Measurements from ENCODE around the gene MSI2. TPM values are rescaled to one million over a fixed set of nuclear protein-coding genes. Genes with fewer than 3 reads are reported as not detected.

Gene MSI2
- total RNA-seq, 4 donors from 2014 or later = 19.7 to 35.8 (median 22.4) TPM

DNA sequence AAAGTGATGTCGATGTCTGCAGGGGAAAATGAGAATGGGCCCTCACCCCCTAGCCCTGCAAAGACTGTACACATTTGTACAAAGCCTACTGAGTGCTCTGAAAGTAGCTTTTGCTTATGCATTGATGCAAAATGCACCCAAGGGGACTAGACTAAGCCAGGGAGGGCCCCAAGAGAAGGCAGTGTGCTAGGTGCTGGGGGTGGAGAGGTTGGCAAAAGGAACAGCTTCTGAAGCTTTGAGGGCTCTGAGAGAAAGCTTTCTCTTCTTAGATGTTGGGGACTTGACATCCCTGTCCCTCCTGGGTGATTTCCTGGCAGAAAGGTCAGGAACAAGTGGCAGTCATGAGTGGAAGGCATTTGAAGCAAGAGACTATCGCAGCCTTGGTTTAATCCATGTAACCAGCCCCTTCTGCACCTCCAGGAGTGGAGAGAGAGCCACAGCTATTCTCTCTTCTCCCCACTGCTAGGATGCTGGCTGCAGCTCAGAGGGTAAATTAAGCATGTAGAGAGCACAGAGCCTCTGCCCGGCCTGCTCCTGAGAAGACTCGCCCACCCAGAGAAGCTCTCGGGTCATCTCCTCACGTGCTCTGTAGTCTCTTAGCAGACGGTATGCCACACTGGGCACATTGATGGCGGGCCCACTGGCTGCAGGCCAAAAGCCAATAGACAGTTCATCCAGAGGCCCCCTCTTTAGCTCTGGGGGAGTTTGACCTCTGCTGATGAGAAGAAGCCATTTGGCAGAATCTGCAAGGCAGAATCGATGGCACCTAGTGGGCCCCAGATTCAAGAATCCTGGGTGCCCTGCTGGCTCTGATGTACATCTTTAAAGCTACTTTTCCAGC is 221.4 kb downstream of the MSI2 start:
- WGBS = 68% methylated on average over 9 of the region's 9 CpGs
- Histone ChIP-seq H3K4me3 (no peak overlapping the region), H3K4me1 (peaks cover 33% of the 10 kb centered on the region), H3K9me3 (no peaks in the 10 kb centered on the region), H3K27ac (no peak overlapping the region), H3K27me3 (no peaks in the 10 kb centered on the region), H3K36me3 (no peaks in the 10 kb centered on the region)
- no peak for DNase-seq (ENCODE audit: low spot score in 2 of 2)
- TF ChIP-seq EP300 (IDR thresholded peaks at IDR 0.05) = no peak
- TF ChIP-seq POLR2AphosphoS5 (IDR thresholded peaks at IDR 0.05) = no peak
- TF ChIP-seq, protein P1, sequence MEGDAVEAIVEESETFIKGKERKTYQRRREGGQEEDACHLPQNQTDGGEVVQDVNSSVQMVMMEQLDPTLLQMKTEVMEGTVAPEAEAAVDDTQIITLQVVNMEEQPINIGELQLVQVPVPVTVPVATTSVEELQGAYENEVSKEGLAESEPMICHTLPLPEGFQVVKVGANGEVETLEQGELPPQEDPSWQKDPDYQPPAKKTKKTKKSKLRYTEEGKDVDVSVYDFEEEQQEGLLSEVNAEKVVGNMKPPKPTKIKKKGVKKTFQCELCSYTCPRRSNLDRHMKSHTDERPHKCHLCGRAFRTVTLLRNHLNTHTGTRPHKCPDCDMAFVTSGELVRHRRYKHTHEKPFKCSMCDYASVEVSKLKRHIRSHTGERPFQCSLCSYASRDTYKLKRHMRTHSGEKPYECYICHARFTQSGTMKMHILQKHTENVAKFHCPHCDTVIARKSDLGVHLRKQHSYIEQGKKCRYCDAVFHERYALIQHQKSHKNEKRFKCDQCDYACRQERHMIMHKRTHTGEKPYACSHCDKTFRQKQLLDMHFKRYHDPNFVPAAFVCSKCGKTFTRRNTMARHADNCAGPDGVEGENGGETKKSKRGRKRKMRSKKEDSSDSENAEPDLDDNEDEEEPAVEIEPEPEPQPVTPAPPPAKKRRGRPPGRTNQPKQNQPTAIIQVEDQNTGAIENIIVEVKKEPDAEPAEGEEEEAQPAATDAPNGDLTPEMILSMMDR (IDR thresholded peaks at IDR 0.05) = no peak
- no peak for TF ChIP-seq POLR2A (IDR thresholded peaks at IDR 0.05)

DNA sequence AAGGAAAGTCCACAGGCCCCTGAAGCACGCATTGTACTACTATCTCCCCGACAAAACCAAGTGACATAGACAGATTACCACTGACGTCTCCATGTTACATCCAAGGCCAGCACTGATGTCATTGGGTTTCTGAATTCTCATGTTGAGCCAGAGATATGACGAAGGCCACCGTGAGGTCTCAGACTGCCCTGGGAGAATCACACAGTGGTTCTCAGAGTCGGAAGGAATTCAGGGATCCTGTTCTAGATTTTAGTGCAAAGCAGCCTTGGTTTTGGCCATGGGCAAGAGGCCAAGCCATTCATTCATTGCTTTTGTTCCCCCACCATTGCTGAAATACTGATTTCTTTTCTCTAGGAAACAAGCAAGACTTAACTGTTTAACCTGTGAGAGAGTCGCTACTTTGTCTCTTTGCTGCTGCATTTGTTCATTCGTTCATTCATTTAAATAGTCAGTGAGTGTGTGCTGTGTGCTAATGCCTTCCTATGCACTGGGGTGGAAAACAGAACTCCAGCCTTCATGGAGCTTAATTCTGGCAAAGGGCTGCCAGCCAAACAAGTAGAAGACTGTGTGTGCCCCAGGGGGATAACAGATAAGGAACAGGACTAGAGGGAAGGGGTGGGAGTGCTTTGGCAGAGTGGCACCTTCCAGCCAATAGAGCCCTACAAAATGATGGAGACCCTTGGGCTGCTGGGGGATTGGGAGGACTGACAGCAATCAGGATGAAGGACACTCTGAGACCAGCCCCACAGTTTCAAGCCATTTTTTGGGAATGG is 222.3 kb downstream of the MSI2 start:
- H3K4me3 ChIP-seq = no peak overlapping the region
- 73% methylated on average over 8 of the region's 8 CpGs for WGBS
- no peaks in the 10 kb centered on the region for H3K36me3 ChIP-seq
- peaks cover 24% of the 10 kb centered on the region for H3K4me1 ChIP-seq
- H3K27me3 ChIP-seq = no peaks in the 10 kb centered on the region
- no peaks in the 10 kb centered on the region for H3K9me3 ChIP-seq
- DNase-seq (ENCODE audit: low spot score in 2 of 2) = no peak
- H3K27ac ChIP-seq = no peak overlapping the region
- TF ChIP-seq EP300 (IDR thresholded peaks at IDR 0.05) = no peak
- no peak for TF ChIP-seq POLR2A (IDR thresholded peaks at IDR 0.05)
- TF ChIP-seq, protein P1 (IDR thresholded peaks at IDR 0.05) = no peak
- no peak for TF ChIP-seq POLR2AphosphoS5 (IDR thresholded peaks at IDR 0.05)

DNA sequence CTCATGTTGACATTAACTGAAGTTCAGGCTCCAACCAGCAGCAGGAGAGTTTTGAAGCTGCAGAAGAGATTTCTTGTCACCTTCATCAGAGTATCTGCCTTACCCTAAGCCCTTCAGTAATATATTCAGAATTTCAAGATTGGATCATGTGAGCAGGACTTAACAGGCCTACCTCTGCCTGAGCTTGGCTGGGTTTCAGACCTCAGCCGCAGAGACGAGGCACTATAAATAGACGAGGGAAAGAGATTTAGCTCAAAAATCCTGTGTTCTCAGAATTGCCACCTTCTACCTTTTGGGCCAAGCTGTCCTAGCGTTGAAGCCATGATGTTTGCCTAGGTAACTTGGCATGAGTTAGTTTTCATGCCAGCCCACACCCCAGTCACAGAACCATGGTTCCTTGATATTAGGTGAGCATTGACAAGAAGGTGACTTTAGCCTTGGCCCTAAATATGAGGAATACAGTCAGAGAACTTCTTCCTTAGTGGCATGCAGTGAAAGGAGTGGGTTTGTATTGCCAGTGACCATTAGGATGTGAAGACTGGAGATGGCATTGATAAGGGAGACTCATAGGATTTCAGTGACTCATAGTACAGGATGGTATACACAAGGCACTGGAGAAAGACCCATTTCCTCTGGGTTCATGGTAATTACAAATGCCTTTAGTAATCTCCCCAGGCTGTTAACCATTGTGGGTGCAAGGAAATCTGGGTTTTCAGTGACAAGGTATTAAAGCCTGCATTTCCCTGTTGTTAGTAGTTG is 224.3 kb downstream of the MSI2 start:
- 69% methylated on average over 4 of the region's 4 CpGs for WGBS
- no peaks in the 10 kb centered on the region for H3K27me3 ChIP-seq
- H3K4me1 ChIP-seq = peaks cover 20% of the 10 kb centered on the region
- no peaks in the 10 kb centered on the region for H3K36me3 ChIP-seq
- no peak overlapping the region for H3K27ac ChIP-seq
- no peak for DNase-seq (ENCODE audit: low spot score in 2 of 2)
- TF ChIP-seq POLR2AphosphoS5 (IDR thresholded peaks at IDR 0.05) = no peak
- TF ChIP-seq POLR2A (IDR thresholded peaks at IDR 0.05) = no peak
- TF ChIP-seq EP300 (IDR thresholded peaks at IDR 0.05) = no peak
- TF ChIP-seq, protein P1 (IDR thresholded peaks at IDR 0.05) = no peak
- no peak overlapping the region for H3K4me3 ChIP-seq
- H3K9me3 ChIP-seq = no peaks in the 10 kb centered on the region

DNA sequence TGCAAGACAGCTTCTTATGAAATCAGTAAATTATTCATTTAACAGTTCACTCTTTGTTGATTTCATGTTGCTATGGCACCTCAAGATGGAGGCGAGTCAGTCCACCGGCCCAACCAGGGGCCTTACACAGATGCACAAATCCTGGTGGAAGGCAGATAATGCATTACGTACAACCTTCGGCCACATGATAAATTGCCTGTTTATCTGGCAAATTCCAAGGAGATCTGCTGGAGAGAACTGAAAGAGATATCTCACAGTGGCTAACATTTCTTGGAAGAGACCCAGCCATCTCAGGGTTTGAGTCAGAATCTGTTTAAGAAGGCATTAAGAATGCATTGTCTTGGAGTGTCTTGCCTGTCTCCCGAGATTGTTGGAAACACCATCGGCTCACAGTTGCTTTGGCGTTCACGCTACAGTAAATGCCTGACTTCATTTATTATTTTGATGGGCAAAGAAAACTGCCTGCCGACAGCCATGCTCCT is 225.6 kb downstream of the MSI2 start:
- Histone ChIP-seq H3K4me3 (no peak overlapping the region), H3K36me3 (no peaks in the 10 kb centered on the region), H3K27ac (no peak overlapping the region), H3K27me3 (no peaks in the 10 kb centered on the region), H3K9me3 (no peaks in the 10 kb centered on the region), H3K4me1 (peaks cover 34% of the 10 kb centered on the region)
- TF ChIP-seq POLR2A (IDR thresholded peaks at IDR 0.05) (no peak), POLR2AphosphoS5 (IDR thresholded peaks at IDR 0.05) (no peak), EP300 (IDR thresholded peaks at IDR 0.05) (no peak)
- TF ChIP-seq, protein P1 (IDR thresholded peaks at IDR 0.05) = no peak
- WGBS = 82% methylated on average over 9 of the region's 9 CpGs
- no peak for DNase-seq (ENCODE audit: low spot score in 2 of 2)

Data from suprapubic skin (tissue), 4 donors.